Right lobe of liver (tissue), 6 donors: ENCODE data around the gene C1orf74. TPM values are rescaled to one million over a fixed set of nuclear protein-coding genes. Genes with fewer than 3 reads are reported as not detected.
A peak's percentile ranks its signal among the peaks of the same experiment; 100 is the strongest.

Experiments used
- ATAC-seq, 4 donors: fragments of 200-7000 bp; cut with Tn5 transposase; one replicate each; pipeline ENCODE4 v1.9.1; 2020; ENCODE audit warnings: mild to moderate bottlenecking in 4 of 4, moderate library complexity in 4 of 4
- DNase-seq, 3 donors: peaks; one replicate each; pipeline ENCODE4 v3.0.0-alpha.2; 2020
- H3K27ac ChIP-seq, 3 donors: fragments of 200-600 bp; one replicate each; pipeline ENCODE4 v1.8.0; 2022
- H3K27me3 ChIP-seq, 2 donors: fragments of 200-600 bp; one replicate each; pipeline ENCODE4 v1.8.0; 2022
- H3K36me3 ChIP-seq, 4 donors: fragments of 200-600 bp; sonication (generic) in 1 of 4; one replicate each; pipeline versions ENCODE4 v1.5.1 to v1.8.0; 2017 to 2022; ENCODE audit warnings: control low read depth in 1 of 4
- H3K4me1 ChIP-seq, 4 donors: fragments of 200-600 bp; sonication (generic) in 1 of 4; one replicate each; pipeline versions ENCODE4 v1.5.1 to v1.8.0; 2017 to 2022; ENCODE audit warnings: control low read depth in 1 of 4
- H3K4me3 ChIP-seq, 3 donors: fragments of 200-600 bp; one replicate each; pipeline ENCODE4 v1.8.0; 2022
- H3K9me3 ChIP-seq, 4 donors: fragments of 200-600 bp; sonication (generic) in 1 of 4; one replicate each; pipeline versions ENCODE4 v1.5.1 to v1.8.0; 2017 to 2022; ENCODE audit warnings: control low read depth in 1 of 4
- POLR2A ChIP-seq: fragments of 450-650 bp; IDR thresholded peaks from one replicate; pipeline ENCODE4 v1.6.1; 2017; ENCODE audit warnings: antibody characterized with exemption, mild to moderate bottlenecking
- WGBS: methylation state at CpG from one replicate; pipeline ENCODE4 v1.1.6; 2018; ENCODE audit warnings: low coverage, low lambda C conversion rate; ENCODE audit not compliant: insufficient coverage; ENCODE audit errors: missing lambda C conversion rate; 5-methylcytosine and 5-hydroxymethylcytosine counted together
- intact Hi-C, 2 donors: fragments of 100-400 bp; cut with DNase I; formaldehyde crosslinking; loops; one replicate each; pipeline versions ENCODE4 v1.11.2 to v1.14.1; 2022
- total RNA-seq, 6 experiments: library from RNA; depleted of rRNA in 2 of 6; stranded (reverse); fragments of >200 nt in 2 of 6; fragmentation: NEBNext Ultra II Directional in 3 of 6; extraction: Animal tissue kit (Norgen Biotek cat#: 25700) in 3 of 6; gene quantifications; one replicate each; pipeline versions ENCODE4 v1.1.0 to v1.2.4, GENCODE V29; 2016 to 2023
- TF ChIP-seq, protein P1 (sequence below), 4 donors: fragments of 200-600 bp in 3 of 4; fragments of 450-650 bp in 1 of 4; IDR thresholded peaks; one replicate each; pipeline versions ENCODE4 v1.5.1 to v1.8.0; 2016 to 2022; ENCODE audit warnings: antibody characterized with exemption in 4 of 4, mild to moderate bottlenecking in 2 of 4
- donor health status: DM: no; HTN: yes; CAD: no.
- donor health status: DM: no; HTN: no; CAD: no.
- donor health status: DM: no; HTN: no; CAD: no.
- donor health status: DM: no; HTN: yes; CAD: no.
- donor health status: DM: no; HTN: yes; CAD: no.

C1orf74 gene
- total RNA-seq, 6 experiments from 2014 or later: 0.81 to 1.6 (median 1.0) TPM

- Histone ChIP-seq H3K4me3 (no peak overlapping the region), H3K4me1 (peaks cover 0 to 34% (median 6%) of the 10 kb centered on the region in 4 donors), H3K9me3 (no peaks in the 10 kb centered on the region), H3K36me3 (peaks cover 0 to 22% (median 5%) of the 10 kb centered on the region in 4 donors), H3K27me3 (no peaks in the 10 kb centered on the region), H3K27ac (no peak overlapping the region)
- DNase-seq (no peak), ATAC-seq (no peak)
- WGBS: 100% methylated on average over 1 of the region's 1 CpG
- intact Hi-C loops: no loop called here
- no peak for TF ChIP-seq POLR2A
- TF ChIP-seq, protein P1, sequence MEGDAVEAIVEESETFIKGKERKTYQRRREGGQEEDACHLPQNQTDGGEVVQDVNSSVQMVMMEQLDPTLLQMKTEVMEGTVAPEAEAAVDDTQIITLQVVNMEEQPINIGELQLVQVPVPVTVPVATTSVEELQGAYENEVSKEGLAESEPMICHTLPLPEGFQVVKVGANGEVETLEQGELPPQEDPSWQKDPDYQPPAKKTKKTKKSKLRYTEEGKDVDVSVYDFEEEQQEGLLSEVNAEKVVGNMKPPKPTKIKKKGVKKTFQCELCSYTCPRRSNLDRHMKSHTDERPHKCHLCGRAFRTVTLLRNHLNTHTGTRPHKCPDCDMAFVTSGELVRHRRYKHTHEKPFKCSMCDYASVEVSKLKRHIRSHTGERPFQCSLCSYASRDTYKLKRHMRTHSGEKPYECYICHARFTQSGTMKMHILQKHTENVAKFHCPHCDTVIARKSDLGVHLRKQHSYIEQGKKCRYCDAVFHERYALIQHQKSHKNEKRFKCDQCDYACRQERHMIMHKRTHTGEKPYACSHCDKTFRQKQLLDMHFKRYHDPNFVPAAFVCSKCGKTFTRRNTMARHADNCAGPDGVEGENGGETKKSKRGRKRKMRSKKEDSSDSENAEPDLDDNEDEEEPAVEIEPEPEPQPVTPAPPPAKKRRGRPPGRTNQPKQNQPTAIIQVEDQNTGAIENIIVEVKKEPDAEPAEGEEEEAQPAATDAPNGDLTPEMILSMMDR (IDR thresholded peaks at IDR 0.05): no peak
These were observed 46.1 kb downstream of the C1orf74 start for GRCh38 chr1:209738270-209738669.

DNA sequence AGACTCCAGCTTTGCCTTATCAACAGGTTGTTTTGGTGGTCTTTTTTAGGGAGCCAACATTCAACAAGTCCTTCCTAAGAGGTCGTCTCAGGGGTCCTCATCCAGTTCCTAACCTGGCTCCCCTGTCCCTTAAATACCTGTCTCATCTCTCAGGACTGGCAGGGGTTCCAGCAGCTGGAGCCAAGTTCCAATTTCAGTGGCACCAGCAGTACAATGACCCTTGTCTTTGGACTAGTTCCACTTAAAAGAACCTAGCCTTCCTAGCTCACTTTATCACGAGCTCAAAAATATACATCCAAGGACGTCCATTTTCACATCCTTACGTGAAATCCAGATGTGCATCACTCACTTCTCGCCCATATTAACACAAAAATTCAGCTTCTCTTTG is 47.2 kb downstream of the C1orf74 start:
- DNase-seq: peak in 2 of 3 donors; percentile 24 to 73
- no peaks in the 10 kb centered on the region for H3K9me3 ChIP-seq
- peak overlapping the region in 2 of 3 donors; percentile 13 to 47 for H3K27ac ChIP-seq
- H3K4me1 ChIP-seq: peaks cover 0 to 33% (median 8%) of the 10 kb centered on the region in 4 donors
- H3K27me3 ChIP-seq: no peaks in the 10 kb centered on the region
- H3K4me3 ChIP-seq: no peak overlapping the region
- WGBS: 55% methylated on average over 5 of the region's 5 CpGs
- ATAC-seq: peak; percentile 19 to 62 (median 46)
- TF ChIP-seq, protein P1 (IDR thresholded peaks at IDR 0.05): no peak
- TF ChIP-seq POLR2A: no peak
- peaks cover 0 to 22% (median 6%) of the 10 kb centered on the region in 4 donors for H3K36me3 ChIP-seq
- intact Hi-C loops: no loop called here

DNA sequence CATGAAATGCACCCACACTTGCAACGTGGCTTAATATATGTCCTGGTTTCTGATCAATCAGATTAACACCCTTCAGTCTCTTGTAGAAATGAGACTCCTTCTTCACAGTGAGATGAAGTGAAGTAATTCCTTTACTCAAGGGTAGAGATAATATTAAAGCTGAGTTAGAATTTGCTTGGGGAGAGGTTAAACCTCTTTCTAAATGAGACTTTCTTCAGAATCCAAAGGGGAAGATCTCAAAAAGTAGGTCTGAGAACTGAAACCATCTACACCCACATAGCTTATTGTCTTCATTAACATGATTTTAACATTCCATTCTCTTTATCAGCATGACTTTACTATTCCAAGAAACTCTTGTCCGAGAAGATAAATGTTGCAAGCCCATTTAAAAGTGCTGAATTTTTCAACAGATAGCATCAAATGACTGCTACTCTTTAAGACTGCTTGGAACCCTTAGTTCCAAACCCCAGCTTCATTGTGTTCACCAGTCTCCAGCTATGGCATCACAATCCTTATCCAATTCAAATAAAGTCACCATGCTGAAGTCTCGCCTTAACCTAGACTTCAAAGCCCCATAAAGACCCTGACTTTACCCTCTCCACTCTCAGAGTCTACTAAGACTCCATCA is 47.8 kb downstream of the C1orf74 start:
- Histone ChIP-seq H3K4me3 (no peak overlapping the region), H3K27ac (peak overlapping the region in 2 of 3 donors; percentile 13 to 47), H3K9me3 (no peaks in the 10 kb centered on the region), H3K4me1 (peaks cover 0 to 33% (median 9%) of the 10 kb centered on the region in 4 donors), H3K36me3 (peaks cover 0 to 22% (median 6%) of the 10 kb centered on the region in 4 donors), H3K27me3 (no peaks in the 10 kb centered on the region)
- TF ChIP-seq, protein P1 (IDR thresholded peaks at IDR 0.05): no peak
- TF ChIP-seq POLR2A: no peak
- ATAC-seq: no peak
- DNase-seq: no peak
- 41% methylated on average over 3 of the region's 3 CpGs for WGBS
- intact Hi-C loops: no loop called here

DNA sequence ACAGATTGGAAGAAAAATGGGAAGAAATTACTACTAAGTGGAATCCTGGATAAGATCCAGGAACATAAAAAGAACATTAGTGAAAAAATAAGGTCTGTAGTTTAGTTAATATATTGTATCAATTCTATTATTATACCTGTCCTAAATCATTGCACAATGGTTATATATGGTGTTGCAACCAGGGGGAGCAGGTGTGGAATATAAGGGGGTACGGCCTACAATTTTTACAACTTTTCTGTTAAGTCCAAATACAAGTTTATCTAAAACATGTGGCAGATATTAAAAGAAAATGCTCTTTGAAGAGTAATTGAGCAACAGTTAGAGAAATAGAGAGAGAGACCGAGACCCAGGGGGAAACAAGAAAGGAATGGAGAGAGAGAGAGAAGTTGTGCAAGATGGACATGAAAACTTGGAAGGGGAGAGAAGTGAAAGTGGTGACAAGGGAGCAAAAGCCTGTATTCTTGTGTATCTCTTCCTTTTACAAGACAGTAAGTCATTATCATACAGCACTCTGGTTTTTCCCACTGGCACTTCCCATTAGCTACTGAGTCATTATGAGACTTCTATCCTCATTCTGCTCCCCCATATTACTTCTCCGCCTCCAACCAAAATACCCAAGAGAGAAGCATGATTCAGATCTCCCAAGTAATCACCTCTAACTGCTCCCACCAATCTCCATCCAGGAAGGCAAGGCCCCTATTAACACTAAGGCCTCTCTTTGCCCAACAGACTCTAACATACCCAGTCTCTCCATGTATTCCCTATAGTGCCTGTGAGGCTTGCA is 50.8 kb downstream of the C1orf74 start:
- peaks cover 0 to 22% (median 6%) of the 10 kb centered on the region in 4 donors for H3K36me3 ChIP-seq
- no peaks in the 10 kb centered on the region for H3K27me3 ChIP-seq
- TF ChIP-seq POLR2A: no peak
- TF ChIP-seq, protein P1 (IDR thresholded peaks at IDR 0.05): no peak
- intact Hi-C loops: no loop called here
- DNase-seq (no peak), ATAC-seq (peak in 2 of 4 donors; percentile 9 to 26)
- no peaks in the 10 kb centered on the region for H3K9me3 ChIP-seq
- peak overlapping the region in 2 of 3 donors; percentile 53 to 78 for H3K27ac ChIP-seq
- no peak overlapping the region for H3K4me3 ChIP-seq
- peaks cover 0 to 34% (median 4%) of the 10 kb centered on the region in 4 donors for H3K4me1 ChIP-seq
- 68% methylated on average over 3 of the region's 3 CpGs for WGBS
